ENCODE data around the gene RELCH.

- TF ChIP-seq PAX8 (IDR thresholded peaks at IDR 0.05) (no peak), EZH2 (IDR thresholded peaks at IDR 0.05; ENCODE audit: borderline replicate concordance, control insufficient read depth, low read depth, low read length) (no peak), RCOR1 (conservative IDR thresholded peaks at IDR 0.05; ENCODE audit: low read depth, low read length) (no peak), NR2C1 (IDR thresholded peaks at IDR 0.05) (no peak), CTCF (IDR thresholded peaks at IDR 0.05 in 2 of 3, conservative IDR thresholded peaks at IDR 0.05 in 1 of 3; ENCODE audit: control insufficient read depth in 2 of 3, extremely low read depth in 1 of 3, insufficient read depth in 1 of 3, low read depth in 3 of 3, low read length in 3 of 3) (no peak), NRF1 (conservative IDR thresholded peaks at IDR 0.05; ENCODE audit: low read depth, low read length) (no peak), RAD21 (IDR thresholded peaks at IDR 0.05; ENCODE audit: insufficient read depth, low read depth, low read length) (no peak), NFXL1 (IDR thresholded peaks at IDR 0.05; ENCODE audit: borderline replicate concordance) (no peak), BCL11A (IDR thresholded peaks at IDR 0.05; ENCODE audit: low read depth, low read length) (no peak), SKIL (IDR thresholded peaks at IDR 0.05; ENCODE audit: low read depth, poor library complexity, severe bottlenecking) (no peak), ATF3 (IDR thresholded peaks at IDR 0.05; ENCODE audit: borderline replicate concordance, extremely low read depth, low read depth, low read length) (no peak), ZBTB11 (CRISPR knock-in tag; IDR thresholded peaks at IDR 0.05) (no peak), NR2C2 (IDR thresholded peaks at IDR 0.05; ENCODE audit: borderline replicate concordance, control insufficient read depth, insufficient read length, low read depth) (no peak), EP300 (IDR thresholded peaks at IDR 0.05; ENCODE audit: borderline replicate concordance in 1 of 2, control insufficient read depth in 1 of 2, low read depth in 2 of 2, low read length in 2 of 2) (no peak)
These were observed 9.8 kb upstream of the RELCH start for GRCh38 chr18:62177271-62177670.
